ENCODE data around the gene EEA1.
A peak's percentile ranks its signal among the peaks of the same experiment; 100 is the strongest.

EEA1 gene

GRCh38 chr12:92814584-92814983 lies 114.5 kb downstream of the EEA1 start:
- H3K4me3 ChIP-seq (replicated peaks; ENCODE audit: low read depth, low read length): no peak overlapping the region
- H3K36me3 ChIP-seq (ENCODE audit: control insufficient read depth, insufficient read depth, low read length): no peaks in the 10 kb centered on the region; the same call in 1 of the 2 replicates
- DNase-seq (ENCODE audit: extremely low read depth, insufficient read length): no peak
- H3K27me3 ChIP-seq (replicated peaks; ENCODE audit: control insufficient read depth, insufficient read depth, low read length): no peaks in the 10 kb centered on the region
- no peak for TF ChIP-seq CTCF (IDR thresholded peaks at IDR 0.05; ENCODE audit: insufficient read depth, low read length, poor library complexity, severe bottlenecking)

- H3K36me3 ChIP-seq (ENCODE audit: control insufficient read depth, insufficient read depth, low read length): no peaks in the 10 kb centered on the region; the same call in 1 of the 2 replicates
- H3K27me3 ChIP-seq (replicated peaks; ENCODE audit: control insufficient read depth, insufficient read depth, low read length): no peaks in the 10 kb centered on the region
- peak; percentile 34 for DNase-seq (ENCODE audit: extremely low read depth, insufficient read length)
- H3K4me3 ChIP-seq (replicated peaks; ENCODE audit: low read depth, low read length): no peak overlapping the region
- TF ChIP-seq CTCF (IDR thresholded peaks at IDR 0.05; ENCODE audit: insufficient read depth, low read length, poor library complexity, severe bottlenecking): no peak
Observed at GRCh38 chr12:92810370-92810769, 118.7 kb downstream of the EEA1 start.

GRCh38 chr12:92803903-92804302 lies 125.2 kb downstream of the EEA1 start:
- no peak for DNase-seq (ENCODE audit: extremely low read depth, insufficient read length)
- no peaks in the 10 kb centered on the region for H3K27me3 ChIP-seq (replicated peaks; ENCODE audit: control insufficient read depth, insufficient read depth, low read length)
- no peak overlapping the region for H3K4me3 ChIP-seq (replicated peaks; ENCODE audit: low read depth, low read length)
- no peaks in the 10 kb centered on the region; the same call in 1 of the 2 replicates for H3K36me3 ChIP-seq (ENCODE audit: control insufficient read depth, insufficient read depth, low read length)
- no peak for TF ChIP-seq CTCF (IDR thresholded peaks at IDR 0.05; ENCODE audit: insufficient read depth, low read length, poor library complexity, severe bottlenecking)

- TF ChIP-seq CTCF (IDR thresholded peaks at IDR 0.05; ENCODE audit: insufficient read depth, low read length, poor library complexity, severe bottlenecking): no peak
- H3K27me3 ChIP-seq (replicated peaks; ENCODE audit: control insufficient read depth, insufficient read depth, low read length): no peaks in the 10 kb centered on the region
- H3K4me3 ChIP-seq (replicated peaks; ENCODE audit: low read depth, low read length): no peak overlapping the region
- DNase-seq (ENCODE audit: extremely low read depth, insufficient read length): no peak
- H3K36me3 ChIP-seq (ENCODE audit: control insufficient read depth, insufficient read depth, low read length): no peaks in the 10 kb centered on the region
Observed at GRCh38 chr12:92802906-92803305, 126.2 kb downstream of the EEA1 start.

GRCh38 chr12:92796650-92797049 lies 132.4 kb downstream of the EEA1 start:
- H3K4me3 ChIP-seq (replicated peaks; ENCODE audit: low read depth, low read length): no peak overlapping the region

More at GRCh38 chr12:92796650-92797049, 132.4 kb downstream of the EEA1 start:
- Histone ChIP-seq H3K27me3 (replicated peaks; ENCODE audit: control insufficient read depth, insufficient read depth, low read length) (no peaks in the 10 kb centered on the region), H3K36me3 (ENCODE audit: control insufficient read depth, insufficient read depth, low read length) (no peaks in the 10 kb centered on the region)
- no peak for DNase-seq (ENCODE audit: extremely low read depth, insufficient read length)
- no peak for TF ChIP-seq CTCF (IDR thresholded peaks at IDR 0.05; ENCODE audit: insufficient read depth, low read length, poor library complexity, severe bottlenecking)
